Measurements from ENCODE around the gene PTPN23.

- TF ChIP-seq CTCF (IDR thresholded peaks at IDR 0.05), result no peak
- TF ChIP-seq POLR2A (IDR thresholded peaks at IDR 0.05), result no peak
Observed at GRCh38 chr3:47434849-47435248, 54.0 kb downstream of the PTPN23 start.
